Large intestine (tissue), 3 donors: ENCODE measurements around the gene TOP3B. TPM values are rescaled to one million over a fixed set of nuclear protein-coding genes. Genes with fewer than 3 reads are reported as not detected.

Experiments used
- DNase-seq, 2 donors: peaks; one replicate each; pipeline versions ENCODE4 v3.0.0 to v3.0.0-alpha.2; 2013
- H3K27ac ChIP-seq: one replicate; pipeline ENCODE4 v1.5.1; 2013; ENCODE audit warnings: low read length
- H3K27me3 ChIP-seq: 2 replicates; pipeline ENCODE4 v1.6.1; 2013; ENCODE audit warnings: low read length; ENCODE audit not compliant: control insufficient read depth, insufficient read depth
- H3K36me3 ChIP-seq: 2 replicates; pipeline ENCODE4 v1.6.1; 2013; ENCODE audit warnings: low read length; ENCODE audit not compliant: control insufficient read depth, insufficient read depth
- H3K4me1 ChIP-seq: one replicate; pipeline ENCODE4 v1.6.1; 2013; ENCODE audit warnings: low read length; ENCODE audit not compliant: control insufficient read depth, insufficient read depth
- H3K4me3 ChIP-seq: one replicate; pipeline ENCODE4 v1.5.1; 2013; ENCODE audit warnings: low read length
- H3K9me3 ChIP-seq: one replicate; pipeline ENCODE4 v1.6.1; 2013; ENCODE audit warnings: mild to moderate bottlenecking, low read depth, low read length, moderate library complexity; ENCODE audit not compliant: control insufficient read depth
- WGBS: methylation state at CpG from one replicate; pipeline ENCODE4 v1.1.5; 2013; ENCODE audit warnings: low lambda C conversion rate; ENCODE audit not compliant: insufficient coverage; 5-methylcytosine and 5-hydroxymethylcytosine counted together
- polyA plus RNA-seq: library from polyadenylated mRNA; unstranded; fragments of 120-200 nt; gene quantifications from one replicate; pipeline ENCODE4 v1.2.1, GENCODE V29; 2013

Gene TOP3B
- polyA plus RNA-seq, 1 donor, result 32.3 TPM

DNA sequence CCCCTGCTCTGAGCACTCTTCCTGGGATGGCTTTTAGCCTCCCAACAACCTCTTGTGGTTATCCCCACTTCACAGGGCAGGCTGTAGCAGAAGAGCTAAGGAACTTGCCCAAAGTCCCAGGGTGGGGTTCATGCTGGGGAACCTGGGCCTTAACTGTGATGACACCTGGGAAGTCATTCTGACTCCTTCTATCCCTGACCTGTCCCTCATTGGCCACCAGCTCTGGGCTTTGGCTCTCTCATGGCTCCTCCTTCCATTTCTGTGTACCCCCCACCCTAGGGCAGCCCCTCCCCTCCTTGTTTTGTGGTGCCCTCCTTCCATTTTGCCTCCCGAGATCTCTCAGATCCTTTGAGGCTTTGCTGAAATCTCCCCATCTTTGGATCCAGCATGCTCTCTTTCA is 32.6 kb downstream of the TOP3B start:
- Histone ChIP-seq H3K36me3 (peaks cover 9% of the 10 kb centered on the region), H3K27me3 (no peaks in the 10 kb centered on the region), H3K4me3 (no peak overlapping the region), H3K9me3 (no peaks in the 10 kb centered on the region), H3K4me1 (peaks cover 8% of the 10 kb centered on the region), H3K27ac (no peak overlapping the region)
- DNase-seq, result no peak
- no CpG with 5 or more reads among the region's 1 CpG for whole genome bisulfite sequencing

- DNase-seq, result no peak
- no CpG with 5 or more reads among the region's 8 CpGs for WGBS
- no peak overlapping the region for H3K4me3 ChIP-seq
- peaks cover 8% of the 10 kb centered on the region for H3K4me1 ChIP-seq
- H3K27ac ChIP-seq, result no peak overlapping the region
- H3K27me3 ChIP-seq, result no peaks in the 10 kb centered on the region
- no peaks in the 10 kb centered on the region for H3K9me3 ChIP-seq
- peaks cover 13% of the 10 kb centered on the region for H3K36me3 ChIP-seq
Observed at GRCh38 chr22:21949569-21949918, 33.0 kb downstream of the TOP3B start.

- Histone ChIP-seq H3K27me3 (no peaks in the 10 kb centered on the region), H3K4me1 (peaks cover 8% of the 10 kb centered on the region), H3K4me3 (no peak overlapping the region), H3K27ac (no peak overlapping the region), H3K9me3 (no peaks in the 10 kb centered on the region), H3K36me3 (peaks cover 18% of the 10 kb centered on the region)
- no peak for DNase-seq
- WGBS, result 80% methylated on average over 1 of the region's 7 CpGs
Observed at GRCh38 chr22:21948824-21949568, 33.6 kb downstream of the TOP3B start.

DNA sequence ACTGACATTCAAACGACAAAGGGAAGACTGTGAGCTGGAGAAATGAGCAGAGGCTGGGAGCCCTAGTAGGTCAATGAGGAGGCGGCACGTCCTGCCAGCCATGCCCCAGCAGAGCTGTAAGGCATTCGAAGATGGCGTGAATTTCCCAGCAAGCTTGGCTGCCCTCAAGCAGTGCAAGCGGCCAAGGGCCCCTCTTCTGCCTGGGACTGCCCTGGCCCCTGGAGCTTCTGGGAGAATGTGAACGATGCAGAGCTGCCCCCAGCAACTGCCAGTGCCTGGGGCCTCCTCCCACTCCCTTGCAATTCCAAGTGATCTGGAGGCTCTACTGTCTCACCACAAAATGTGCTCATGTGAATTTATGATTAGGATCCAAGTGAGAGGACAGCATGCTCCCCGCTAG is 34.2 kb downstream of the TOP3B start:
- DNase-seq, result no peak
- Histone ChIP-seq H3K27ac (no peak overlapping the region), H3K4me3 (no peak overlapping the region), H3K27me3 (no peaks in the 10 kb centered on the region), H3K36me3 (peaks cover 18% of the 10 kb centered on the region), H3K9me3 (no peaks in the 10 kb centered on the region), H3K4me1 (peaks cover 8% of the 10 kb centered on the region)
- no CpG with 5 or more reads among the region's 8 CpGs for WGBS

DNA sequence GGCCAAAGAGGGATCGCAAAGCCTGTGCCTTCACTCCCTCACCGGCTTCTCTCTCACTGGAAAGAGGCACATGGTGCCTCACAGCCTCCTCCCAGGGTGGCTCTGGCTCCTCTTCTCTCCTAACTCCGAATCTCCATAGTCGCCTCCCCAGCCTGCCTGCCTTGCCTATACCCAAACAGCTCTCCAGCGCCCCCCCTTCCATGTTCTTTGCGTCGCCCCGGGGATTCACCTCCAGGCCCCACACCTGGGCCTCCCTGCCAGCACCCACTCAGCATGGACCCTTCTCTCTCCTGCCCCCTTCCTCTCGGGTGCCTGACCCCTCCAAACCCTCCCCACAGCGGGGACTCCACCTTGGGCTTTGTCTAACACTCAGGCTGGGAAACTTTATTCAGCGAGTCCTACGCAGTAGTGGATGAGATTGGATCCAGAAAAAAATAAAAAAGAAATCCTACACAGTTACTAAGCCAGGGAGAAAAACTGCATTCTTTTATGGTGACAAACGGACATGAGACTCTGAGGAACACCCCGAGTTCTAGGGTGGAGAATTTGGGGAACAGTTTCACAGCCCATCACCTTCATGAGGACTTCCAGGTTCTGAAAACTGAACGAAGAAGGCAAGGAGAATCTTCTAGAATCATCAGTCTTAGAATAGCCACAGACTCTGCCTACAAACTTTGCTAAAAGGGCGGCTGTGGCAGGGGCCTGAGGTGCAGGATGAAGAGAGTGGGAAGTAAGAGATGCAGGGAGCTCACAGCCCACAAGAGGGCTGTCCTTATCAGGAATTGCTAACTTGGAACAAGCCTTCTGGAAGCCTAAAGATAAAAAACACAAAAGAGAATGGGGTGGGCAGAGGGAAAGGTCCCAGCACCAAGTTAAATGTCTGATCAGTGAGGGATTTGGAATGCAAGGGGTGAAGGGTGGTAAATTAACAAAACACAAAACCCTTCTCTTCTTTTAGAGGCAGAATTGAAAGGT is 35.3 kb downstream of the TOP3B start:
- H3K27me3 ChIP-seq, result no peaks in the 10 kb centered on the region
- H3K4me3 ChIP-seq, result no peak overlapping the region
- H3K9me3 ChIP-seq, result no peaks in the 10 kb centered on the region
- no peak for DNase-seq
- no CpG with 5 or more reads among the region's 16 CpGs for WGBS
- H3K27ac ChIP-seq, result no peak overlapping the region
- H3K36me3 ChIP-seq, result peaks cover 18% of the 10 kb centered on the region
- peaks cover 5% of the 10 kb centered on the region for H3K4me1 ChIP-seq

- no peaks in the 10 kb centered on the region for H3K4me1 ChIP-seq
Observed at GRCh38 chr22:21946262-21946925, 36.2 kb downstream of the TOP3B start.

DNA sequence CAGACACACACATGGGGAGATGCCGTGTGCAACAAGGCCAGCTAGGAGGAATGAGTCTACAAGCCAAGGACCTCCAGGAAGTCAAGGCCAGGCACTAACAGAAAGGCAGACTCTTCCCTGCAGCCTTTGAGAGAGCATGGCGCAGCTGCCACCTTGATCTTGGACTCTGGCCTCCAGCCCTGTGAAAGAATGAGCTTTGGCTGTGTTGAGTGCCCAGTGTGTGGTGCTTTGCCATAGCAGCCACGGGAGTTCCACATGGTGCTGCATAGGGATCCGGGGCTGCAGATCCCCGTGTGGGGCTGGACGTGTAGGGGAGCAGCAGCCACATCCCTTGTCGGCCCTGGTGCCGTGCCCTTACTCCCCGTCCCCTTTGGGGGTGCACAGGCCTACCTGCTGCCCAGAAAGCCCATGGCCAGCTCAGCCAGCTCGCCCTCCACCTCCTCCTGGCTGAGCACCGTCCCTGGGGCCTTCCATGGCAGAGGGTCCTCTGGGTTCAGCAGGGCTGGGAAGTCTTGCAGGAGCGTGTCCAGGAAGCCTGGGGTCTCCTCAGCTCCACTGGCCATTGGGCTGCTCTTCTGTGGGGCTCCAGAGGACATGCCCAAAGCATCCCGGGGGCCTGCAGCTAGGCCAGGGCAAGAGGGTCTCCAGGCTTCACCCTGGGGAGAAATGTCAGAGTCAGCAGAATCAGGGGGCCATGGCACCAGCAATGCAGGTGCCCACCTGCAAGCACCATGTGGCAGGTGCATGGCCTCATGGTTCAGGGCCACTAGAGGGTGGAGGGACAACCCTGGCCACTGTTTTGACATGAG is 36.9 kb downstream of the TOP3B start:
- no CpG with 5 or more reads among the region's 13 CpGs for WGBS
- Histone ChIP-seq H3K9me3 (no peaks in the 10 kb centered on the region), H3K4me1 (no peaks in the 10 kb centered on the region), H3K27ac (no peak overlapping the region), H3K27me3 (no peaks in the 10 kb centered on the region), H3K4me3 (no peak overlapping the region), H3K36me3 (peaks cover 22% of the 10 kb centered on the region)
- DNase-seq, result no peak

More at GRCh38 chr22:21946262-21946925, 36.2 kb downstream of the TOP3B start:
- WGBS, result no CpG with 5 or more reads among the region's 12 CpGs
- H3K9me3 ChIP-seq, result no peaks in the 10 kb centered on the region
- H3K27ac ChIP-seq, result no peak overlapping the region
- peaks cover 21% of the 10 kb centered on the region for H3K36me3 ChIP-seq
- no peak overlapping the region for H3K4me3 ChIP-seq
- H3K27me3 ChIP-seq, result no peaks in the 10 kb centered on the region
- no peak for DNase-seq

- Histone ChIP-seq H3K9me3 (no peaks in the 10 kb centered on the region), H3K27me3 (no peaks in the 10 kb centered on the region), H3K27ac (no peak overlapping the region), H3K4me3 (no peak overlapping the region), H3K36me3 (peaks cover 22% of the 10 kb centered on the region), H3K4me1 (no peaks in the 10 kb centered on the region)
- WGBS, result no CpG with 5 or more reads among the region's 7 CpGs
- DNase-seq, result no peak
Observed at GRCh38 chr22:21944871-21945270, 37.7 kb downstream of the TOP3B start.

- WGBS, result no CpG with 5 or more reads among the region's 18 CpGs
- Histone ChIP-seq H3K4me1 (no peaks in the 10 kb centered on the region), H3K27ac (no peak overlapping the region), H3K9me3 (no peaks in the 10 kb centered on the region), H3K36me3 (peaks cover 24% of the 10 kb centered on the region), H3K27me3 (no peaks in the 10 kb centered on the region), H3K4me3 (no peak overlapping the region)
- DNase-seq, result no peak
Observed at GRCh38 chr22:21943571-21944448, 38.8 kb downstream of the TOP3B start.
